ENCODE measurements around the gene RABIF. TPM values are rescaled to one million over a fixed set of nuclear protein-coding genes. Genes with fewer than 3 reads are reported as not detected.
"Not testable (repeated sequence)": the region's sequence is repeated elsewhere in the genome, so short reads cannot be mapped to it uniquely, and the experiment has no call there.

Gene RABIF
- 4.7 TPM for total RNA-seq
- long read RNA-seq, transcript RABIF-201 (2 exons, 2,430 nt) = major isoform, 8 of 8 reads
- long read RNA-seq, partial matches to known transcripts = 0 of 8 reads
- long read RNA-seq, other reads (novel, unspliced or antisense) = 0 of 8 reads

DNA sequence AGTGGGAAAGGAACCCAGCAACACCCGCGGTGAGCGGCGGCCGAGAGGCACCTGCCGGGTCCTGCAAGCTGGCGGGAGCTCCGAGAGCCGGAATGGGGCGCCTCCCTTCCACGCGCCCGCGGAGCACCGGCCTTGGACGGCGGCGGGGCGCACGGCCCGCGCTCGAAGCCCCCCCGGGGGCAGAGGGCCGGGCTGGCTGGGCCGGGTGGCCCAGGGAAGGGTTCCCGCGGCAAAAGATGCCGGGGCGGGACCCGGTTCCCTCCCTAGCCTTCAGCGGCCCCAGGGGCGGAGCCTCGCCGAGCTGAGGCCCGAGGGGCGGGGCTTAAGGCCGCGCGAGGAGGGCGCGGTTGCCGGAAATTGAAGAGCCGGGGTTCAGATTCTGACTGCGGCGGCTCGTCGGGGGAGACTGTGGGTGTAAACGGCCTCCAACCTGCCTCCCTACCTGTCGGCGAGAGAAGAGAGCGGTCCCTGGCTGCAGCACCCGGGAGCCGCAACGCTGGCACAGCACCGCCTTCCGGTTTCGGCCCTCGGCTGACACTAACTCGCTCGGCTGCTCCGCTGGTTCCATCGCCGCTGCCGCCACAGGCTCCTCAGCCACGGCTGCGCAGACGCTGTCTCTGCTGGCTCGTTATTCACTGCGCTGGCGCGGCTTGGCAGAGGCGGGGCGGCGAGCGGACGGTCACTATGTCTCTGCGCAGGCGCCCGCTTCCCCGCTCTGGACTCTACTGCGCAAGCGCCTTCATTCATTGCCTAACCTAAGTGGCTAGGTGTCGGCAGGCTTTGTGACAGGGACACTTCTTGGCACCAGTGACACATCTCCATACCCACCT is at the start of gene RABIF:
RABIF (minus strand) TSS at position 619 of the 830 bp plus-strand sequence; CDS start at position 568, 51 bp downstream.
- DNase-seq (peak; percentile 99), ATAC-seq (peak; percentile 98)
- intact Hi-C loops (cut with micrococcal nuclease) = no loop called here

DNA sequence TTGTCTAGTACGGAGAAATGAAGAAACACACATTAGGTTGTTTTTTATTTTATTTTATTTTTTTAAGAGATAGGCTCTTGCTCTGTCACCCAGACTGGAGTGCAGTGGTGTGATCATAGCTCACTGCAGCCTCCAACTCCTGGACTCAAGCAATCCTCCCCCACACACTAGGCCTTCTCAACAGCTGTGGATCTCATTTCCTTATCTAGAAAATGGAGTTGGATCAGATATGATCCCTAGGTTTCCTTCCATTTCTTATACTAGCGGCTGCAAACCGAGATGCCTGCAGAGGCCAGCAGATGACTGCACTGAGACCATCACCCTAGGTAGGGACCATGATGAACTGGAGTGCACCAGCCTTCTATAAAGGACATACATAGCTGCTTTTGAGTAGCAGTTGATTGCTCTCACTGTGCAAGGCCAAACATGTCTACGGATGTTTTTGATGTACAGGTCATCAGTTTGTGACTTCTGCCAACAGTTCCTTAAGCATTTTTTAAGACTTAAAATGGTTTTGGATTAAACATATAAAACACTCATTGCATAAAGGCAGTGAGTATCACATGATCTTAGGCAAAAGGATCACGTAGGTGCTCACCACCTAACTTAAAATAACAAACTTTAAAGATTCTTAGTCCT is 49.5 kb upstream of the RABIF start:
- intact Hi-C loops (cut with micrococcal nuclease) = no loop called here
- no peak for DNase-seq
- no peak for ATAC-seq

DNA sequence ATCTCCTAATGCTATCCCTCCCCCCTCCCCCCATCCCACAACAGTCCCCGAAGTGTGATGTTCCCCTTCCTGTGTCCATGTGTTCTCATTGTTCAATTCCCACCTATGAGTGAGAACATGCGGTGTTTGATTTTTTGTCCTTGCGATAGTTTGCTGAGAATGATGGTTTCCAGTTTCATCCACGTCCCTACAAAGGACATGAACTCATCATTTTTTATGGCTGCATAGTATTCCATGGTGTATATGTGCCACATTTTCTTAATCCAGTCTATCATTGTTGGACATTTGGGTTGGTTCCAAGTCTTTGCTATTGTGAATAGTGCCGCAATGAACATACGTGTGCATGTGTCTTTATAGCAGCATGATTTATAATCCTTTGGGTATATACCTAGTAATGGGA is 47.5 kb upstream of the RABIF start:
- intact Hi-C loops (cut with micrococcal nuclease); DNase-seq; ATAC-seq: not testable (repeated sequence)

DNA sequence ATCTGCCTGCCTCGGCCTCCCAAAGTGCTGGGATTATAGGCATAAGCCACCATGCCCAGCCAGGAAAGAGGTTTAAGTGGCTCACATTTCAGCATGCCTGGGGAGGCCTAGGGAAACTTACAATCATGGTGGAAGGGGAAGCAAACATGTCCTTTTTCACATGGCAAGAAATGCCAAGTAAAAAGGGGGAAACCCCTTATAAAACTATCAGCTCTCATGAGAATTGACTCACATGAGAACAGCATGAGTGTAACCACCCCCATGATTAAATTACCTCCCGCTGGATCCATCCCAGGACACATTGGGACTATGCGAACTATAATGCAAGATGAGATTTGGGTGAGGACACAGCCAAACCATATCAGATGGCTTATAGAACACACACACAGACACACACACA is 46.9 kb upstream of the RABIF start:
- DNase-seq (no peak), ATAC-seq (no peak)

DNA sequence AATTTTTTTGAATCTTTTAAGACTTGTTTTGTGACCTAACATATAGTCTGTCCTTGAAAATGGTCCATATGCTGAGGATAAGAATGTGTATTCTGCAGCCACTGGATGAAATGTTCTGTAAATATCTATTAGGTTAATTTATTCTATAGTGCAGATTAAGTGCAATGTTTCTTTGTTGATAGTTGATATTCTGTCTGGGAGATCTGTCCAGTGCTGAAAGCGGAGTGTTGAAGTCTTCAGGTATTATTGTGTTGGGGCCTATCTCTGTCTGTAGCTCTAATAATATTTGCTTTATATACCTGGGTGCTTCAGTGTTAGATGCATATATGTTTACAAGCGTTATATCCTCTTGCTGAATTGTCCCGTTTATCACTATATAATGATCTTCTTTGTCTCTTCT is 45.8 kb upstream of the RABIF start:
- ATAC-seq (no peak), DNase-seq (no peak)
- intact Hi-C loops (cut with micrococcal nuclease) = no loop called here

More for the DNA sequence above, 46.9 kb upstream of the RABIF start:
- intact Hi-C loops (cut with micrococcal nuclease) = no loop called here

DNA sequence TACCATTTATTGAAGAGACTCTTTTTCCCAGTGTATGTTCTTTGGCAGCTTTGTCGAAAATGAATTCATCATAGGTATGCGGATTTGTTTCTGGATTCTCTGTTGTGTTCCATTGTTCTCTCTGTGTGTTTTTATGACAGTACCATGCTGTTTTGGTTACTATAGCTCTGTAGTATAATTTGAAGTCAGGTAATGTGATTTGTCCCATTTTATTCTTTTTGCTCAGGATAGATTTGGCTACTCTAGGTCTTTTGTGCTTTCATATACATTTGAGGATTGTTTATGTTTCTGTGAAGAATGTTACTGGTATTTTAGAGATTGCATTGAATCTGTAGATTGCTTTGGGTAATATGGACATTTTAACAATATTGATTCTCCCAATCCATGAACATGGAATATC is 43.5 kb upstream of the RABIF start:
- DNase-seq (no peak), ATAC-seq (no peak)
- intact Hi-C loops (cut with micrococcal nuclease) = no loop called here

DNA sequence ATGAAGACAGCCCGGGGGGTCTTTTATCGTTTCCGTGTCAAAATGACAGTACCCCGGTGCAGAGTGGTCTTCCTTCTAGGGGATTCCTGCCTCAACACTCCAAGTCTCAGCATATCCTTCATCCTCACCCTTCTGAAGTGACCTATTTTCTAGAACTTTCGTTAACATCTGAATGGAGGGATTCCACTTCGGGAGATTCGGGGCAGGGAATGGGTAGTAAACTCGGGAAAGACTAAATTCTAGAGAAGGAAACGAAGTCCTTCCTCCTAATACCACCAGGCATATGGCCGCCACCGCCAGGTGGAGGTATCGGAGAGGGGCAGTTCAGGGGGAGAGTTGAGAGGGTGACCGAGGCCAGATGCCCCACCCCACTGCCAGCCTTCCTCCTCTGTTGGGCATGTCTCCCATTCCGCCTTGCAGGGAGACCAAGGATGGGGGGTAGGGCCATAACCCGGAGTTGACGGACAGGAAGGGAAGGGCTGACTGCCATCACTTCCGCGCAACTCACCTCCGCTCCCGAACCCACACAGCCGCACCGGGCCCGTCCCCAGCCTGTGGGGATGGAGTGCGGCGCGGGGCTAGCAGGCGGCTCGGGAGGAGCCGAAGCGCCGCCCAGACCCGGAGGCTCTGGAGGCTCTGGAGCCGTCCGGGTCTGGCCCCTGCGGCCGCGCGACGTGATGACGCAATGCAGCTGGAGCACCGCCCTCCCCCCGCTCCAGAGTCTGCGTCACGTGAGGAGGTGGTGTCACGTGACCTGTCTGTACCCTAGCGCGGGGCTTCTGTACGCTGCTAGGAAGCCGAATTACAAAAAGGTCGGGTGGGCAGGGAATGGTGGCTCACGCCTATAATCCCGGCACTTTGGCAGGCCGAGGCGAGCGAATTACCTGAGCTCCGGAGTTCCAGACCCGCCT is 37.9 kb upstream of the RABIF start, which contains the start of gene KLHL12:
KLHL12 (minus strand) TSS at position 654 of the 911 bp plus-strand sequence. CDS start 2,072 bp downstream, outside the sequence.
- peak; percentile 99 for ATAC-seq
- peak; percentile 98 for DNase-seq
- intact Hi-C loops (cut with micrococcal nuclease) = loop anchor here (5.0 kb wide), 1 partner anchor 70 kb away; no protein-coding TSS in a partner anchor

DNA sequence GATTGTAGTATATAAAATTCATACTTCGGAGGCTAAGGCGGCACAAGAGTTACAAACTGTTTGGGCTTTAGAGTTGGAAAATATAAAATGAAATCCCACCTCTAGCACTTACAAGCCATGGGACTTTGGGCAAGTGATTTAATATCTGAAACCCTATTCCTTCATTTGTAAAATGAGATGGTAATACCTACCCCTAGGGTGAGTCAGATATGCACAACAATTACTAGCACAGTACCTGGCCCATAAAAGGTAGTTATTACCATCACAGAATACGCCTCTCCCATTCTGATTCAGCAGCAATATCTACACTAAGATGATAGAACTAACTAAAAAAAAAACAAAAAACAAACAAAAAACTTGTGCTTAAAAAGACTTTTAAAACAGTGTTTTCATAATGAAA is 34.6 kb upstream of the RABIF start:
- intact Hi-C loops (cut with micrococcal nuclease) = no loop called here
- no peak for ATAC-seq
- no peak for DNase-seq

DNA sequence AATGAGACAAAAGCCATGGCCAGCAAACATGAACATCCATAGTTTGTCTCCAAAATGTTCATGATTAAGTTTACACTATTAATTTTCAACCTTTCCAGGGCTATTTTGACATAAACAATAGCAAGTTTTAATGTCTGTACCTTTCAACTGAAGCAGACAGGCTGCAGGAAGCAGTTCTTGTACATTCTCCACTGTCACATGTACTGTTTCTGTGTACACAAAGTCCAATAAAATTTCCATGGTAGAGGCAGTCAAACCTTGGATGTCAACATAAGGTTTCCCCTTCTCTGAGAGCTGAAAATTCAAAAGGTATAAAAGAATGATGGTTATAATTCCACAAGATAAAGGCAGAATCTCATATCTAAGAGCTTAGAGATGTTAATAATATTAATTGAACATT is 30.7 kb upstream of the RABIF start:
- no peak for DNase-seq
- no peak for ATAC-seq
- intact Hi-C loops (cut with micrococcal nuclease) = no loop called here

DNA sequence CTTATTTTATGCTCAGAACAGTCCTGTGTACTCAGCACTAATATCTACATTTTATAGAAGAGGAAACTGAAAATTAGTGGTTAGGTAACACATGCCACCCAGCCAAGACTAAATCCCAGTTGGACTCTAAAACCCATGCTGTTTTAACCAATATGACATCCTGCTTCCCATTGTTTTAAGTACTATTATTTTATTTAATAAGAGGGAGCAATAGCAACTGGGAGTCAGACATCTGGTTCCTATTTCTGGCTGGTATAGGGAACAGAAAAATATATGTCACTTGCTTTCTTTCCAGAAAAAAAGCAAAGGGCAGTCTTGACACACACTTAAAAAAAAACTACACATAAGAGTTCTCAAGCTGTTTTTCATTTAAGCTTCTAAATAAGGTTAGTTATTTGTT is 26.2 kb upstream of the RABIF start:
- no peak for DNase-seq
- intact Hi-C loops (cut with micrococcal nuclease) = no loop called here
- ATAC-seq = no peak

DNA sequence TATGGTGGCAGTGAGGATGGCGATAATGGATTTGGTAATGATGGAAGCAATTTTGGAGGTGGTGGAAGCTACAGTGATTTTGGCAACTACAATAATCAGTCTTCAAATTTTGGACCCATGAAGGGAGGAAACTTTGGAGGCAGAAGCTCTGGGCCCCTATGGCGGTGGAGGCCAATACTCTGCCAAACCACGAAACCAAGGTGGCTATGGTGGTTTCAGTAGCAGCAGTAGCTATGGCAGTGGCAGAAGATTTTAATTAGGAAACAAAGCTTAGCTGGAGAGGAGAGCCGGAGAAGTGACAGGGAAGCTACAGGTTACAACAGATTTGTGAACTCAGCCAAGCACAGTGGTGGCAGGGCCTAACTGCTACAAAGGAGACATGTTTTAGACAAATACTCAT is 23.5 kb upstream of the RABIF start:
- DNase-seq; intact Hi-C loops (cut with micrococcal nuclease): not testable (repeated sequence)

DNA sequence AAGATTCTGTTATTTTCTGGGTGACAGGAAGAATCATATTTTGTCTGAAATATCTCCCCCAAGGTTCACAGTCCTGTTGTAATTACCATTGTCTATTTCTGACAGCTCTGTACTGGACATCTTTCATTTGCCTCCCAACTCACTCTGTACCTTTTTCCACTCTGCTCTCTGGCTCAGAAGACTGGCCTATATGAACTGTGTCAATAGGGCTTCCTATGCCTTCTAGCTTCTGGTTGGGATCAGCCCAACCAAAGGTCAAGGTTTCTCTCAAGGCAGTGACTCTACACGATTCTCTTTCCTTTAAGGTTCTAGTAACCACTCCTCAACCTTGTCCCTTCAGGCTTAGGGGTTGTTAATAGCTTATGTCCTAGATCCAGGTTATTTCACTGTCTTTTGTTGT is 20.5 kb upstream of the RABIF start:
- intact Hi-C loops (cut with micrococcal nuclease) = no loop called here
- DNase-seq (no peak), ATAC-seq (no peak)

More for the DNA sequence above, 23.5 kb upstream of the RABIF start:
- ATAC-seq = not testable (repeated sequence)

DNA sequence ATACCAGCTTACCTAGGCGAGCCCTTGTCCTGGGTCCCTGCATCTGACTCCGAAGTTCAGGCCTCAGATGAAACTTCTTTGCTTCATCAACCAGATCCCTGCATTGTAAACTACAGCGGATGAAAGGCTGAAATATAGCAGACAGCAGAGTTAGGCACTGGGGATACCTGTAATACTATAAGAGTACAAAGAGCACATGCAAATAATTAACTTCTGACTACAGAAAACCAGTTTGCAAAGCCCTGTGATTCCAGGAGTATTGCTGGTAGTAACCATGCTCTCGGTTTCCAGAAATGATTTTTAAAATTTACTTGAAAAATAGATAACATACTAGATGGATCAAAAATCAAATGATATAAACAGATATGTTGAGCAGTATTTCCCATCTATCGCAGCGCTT is 20.0 kb upstream of the RABIF start:
- intact Hi-C loops (cut with micrococcal nuclease) = no loop called here
- no peak for ATAC-seq
- DNase-seq = no peak

DNA sequence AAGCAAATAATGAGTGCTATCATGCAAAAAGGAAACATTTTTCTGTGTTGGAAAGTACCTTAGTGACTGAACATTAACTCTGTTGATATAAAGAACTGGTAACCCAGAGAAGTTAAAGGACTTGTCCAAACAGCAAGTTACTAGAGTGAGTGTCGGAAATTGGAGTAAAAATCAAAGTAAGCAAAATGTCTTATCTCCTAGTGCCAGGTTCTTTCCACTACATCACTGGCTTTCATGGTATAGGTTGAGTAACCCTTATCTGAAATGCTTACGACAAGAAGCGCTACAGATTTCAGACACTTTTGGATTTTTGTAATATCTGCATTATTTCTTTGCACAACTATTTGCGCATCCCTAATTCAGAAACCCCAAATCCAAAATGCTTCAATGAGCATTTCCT is 16.4 kb upstream of the RABIF start:
- DNase-seq (no peak), ATAC-seq (no peak)
- intact Hi-C loops (cut with micrococcal nuclease) = no loop called here

DNA sequence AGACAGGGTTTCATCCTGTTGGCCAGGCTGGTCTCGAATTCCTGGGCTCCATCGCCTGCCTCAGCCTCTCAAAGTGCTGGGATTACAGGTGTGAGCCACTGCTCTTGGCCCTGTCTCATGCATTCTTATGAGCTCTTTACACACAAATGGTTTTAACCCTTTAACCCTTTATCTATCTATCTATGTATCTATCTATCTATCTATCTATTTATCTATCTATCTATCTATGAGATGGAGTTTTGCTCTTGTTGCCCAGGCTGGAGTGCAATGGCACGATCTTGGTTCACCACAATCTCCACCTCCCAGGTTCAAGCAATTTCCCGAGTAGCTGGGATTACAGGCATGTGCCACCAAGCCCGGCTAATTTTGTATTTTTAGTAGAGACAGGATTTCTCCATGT is 14.9 kb upstream of the RABIF start:
- DNase-seq; intact Hi-C loops (cut with micrococcal nuclease); ATAC-seq: not testable (repeated sequence)

DNA sequence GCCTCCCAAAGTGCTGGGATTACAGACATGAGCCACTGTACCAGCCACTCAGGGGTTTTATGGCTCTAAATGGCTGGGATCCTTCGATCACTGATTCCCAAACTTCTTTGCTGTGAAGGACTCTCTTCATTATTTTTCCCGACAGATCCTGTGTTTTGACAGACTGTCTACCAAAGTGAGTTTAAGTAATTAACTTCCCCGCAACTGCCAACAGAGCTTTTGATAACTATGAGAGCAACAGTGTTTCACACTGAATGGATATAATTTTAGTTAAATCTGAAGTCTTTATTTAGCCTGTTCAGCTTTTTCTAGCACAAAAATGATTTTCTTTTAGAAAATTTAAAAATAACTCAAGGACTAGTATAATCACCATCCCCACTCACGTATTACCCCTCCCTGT is 12.6 kb upstream of the RABIF start:
- ATAC-seq (no peak), DNase-seq (no peak)
- intact Hi-C loops (cut with micrococcal nuclease) = no loop called here

DNA sequence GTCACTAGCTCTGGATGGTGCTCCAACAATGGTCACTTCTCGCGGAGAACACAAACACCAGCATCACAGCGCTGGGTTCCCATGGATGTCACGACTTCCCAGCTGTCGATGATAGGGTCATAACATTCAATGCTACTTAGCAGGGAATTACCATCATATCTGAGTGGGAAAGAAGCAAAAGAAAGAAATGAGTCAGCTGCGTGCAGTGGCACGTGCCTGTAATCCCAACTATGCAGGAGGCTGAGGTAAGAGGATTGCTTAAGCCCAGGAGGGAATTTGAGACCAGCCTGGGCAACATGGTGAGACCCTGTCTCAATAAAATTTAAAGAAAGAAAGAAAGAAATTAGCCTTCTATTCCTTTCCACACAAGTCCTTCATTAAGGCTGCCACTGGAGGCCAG is 3.6 kb upstream of the RABIF start:
- DNase-seq (no peak), ATAC-seq (no peak)
- intact Hi-C loops (cut with micrococcal nuclease) = no loop called here

DNA sequence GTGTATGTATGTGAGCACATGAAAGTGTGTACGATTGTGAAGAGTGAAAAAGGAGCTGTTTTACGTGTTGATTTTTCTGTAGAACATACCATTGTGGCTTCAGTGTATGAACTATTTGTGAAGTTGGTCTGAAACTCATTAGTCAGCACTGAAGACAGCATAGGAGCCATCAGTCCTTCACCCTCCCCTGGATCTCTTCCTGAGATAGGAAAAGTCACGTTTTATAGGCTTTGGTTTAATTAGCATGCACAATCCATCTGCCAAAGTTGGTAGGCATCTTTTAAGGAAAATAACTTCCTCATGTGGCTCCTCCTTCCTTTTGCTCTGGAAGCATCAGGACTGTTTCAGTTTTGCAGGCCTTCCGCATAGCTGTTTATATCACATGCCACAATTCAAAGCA is 1.4 kb upstream of the RABIF start:
- no peak for ATAC-seq
- intact Hi-C loops (cut with micrococcal nuclease) = no loop called here
- no peak for DNase-seq

DNA sequence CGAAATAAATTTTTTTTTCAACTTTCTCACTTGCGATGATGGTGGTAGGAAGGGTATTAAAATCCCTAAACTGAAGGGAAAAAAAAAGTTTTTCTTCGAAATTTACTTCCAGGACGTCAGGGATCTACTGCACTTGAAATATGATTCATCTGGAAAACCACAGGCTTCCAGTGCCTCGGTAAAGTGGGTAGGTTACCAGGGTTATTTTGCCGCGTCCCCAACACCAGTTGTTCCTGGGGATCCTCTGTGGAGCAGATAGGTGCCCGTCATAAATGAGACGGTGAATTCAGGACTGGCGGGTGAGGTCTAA is 773 bp downstream of the RABIF start:
- no peak for ATAC-seq
- intact Hi-C loops (cut with micrococcal nuclease) = no loop called here

More for the DNA sequence above, 773 bp downstream of the RABIF start:
- no peak for DNase-seq
